Sigmoid colon (tissue), 3 donors: ENCODE results near the gene KYAT1.

Experiments used
- POLR2A ChIP-seq, 2 donors: fragments of 450-650 bp; IDR thresholded peaks; one replicate each; pipeline ENCODE4 v1.6.1; 2016; ENCODE audit warnings: antibody characterized with exemption in 2 of 2, mild to moderate bottlenecking in 2 of 2, moderate library complexity in 2 of 2
- TF ChIP-seq, protein P1 (sequence below), 4 experiments: fragments of 450-650 bp in 3 of 4; fragments of 200-600 bp in 1 of 4; IDR thresholded peaks; one replicate each; pipeline ENCODE4 v1.5.1; 2016 to 2019; ENCODE audit warnings: antibody characterized with exemption in 4 of 4, mild to moderate bottlenecking in 3 of 4, moderate library complexity in 2 of 4

GRCh38 chr9:128822407-128823042 lies 59.2 kb downstream of the KYAT1 start:
- TF ChIP-seq POLR2A (IDR thresholded peaks at IDR 0.05), result no peak
- TF ChIP-seq, protein P1, sequence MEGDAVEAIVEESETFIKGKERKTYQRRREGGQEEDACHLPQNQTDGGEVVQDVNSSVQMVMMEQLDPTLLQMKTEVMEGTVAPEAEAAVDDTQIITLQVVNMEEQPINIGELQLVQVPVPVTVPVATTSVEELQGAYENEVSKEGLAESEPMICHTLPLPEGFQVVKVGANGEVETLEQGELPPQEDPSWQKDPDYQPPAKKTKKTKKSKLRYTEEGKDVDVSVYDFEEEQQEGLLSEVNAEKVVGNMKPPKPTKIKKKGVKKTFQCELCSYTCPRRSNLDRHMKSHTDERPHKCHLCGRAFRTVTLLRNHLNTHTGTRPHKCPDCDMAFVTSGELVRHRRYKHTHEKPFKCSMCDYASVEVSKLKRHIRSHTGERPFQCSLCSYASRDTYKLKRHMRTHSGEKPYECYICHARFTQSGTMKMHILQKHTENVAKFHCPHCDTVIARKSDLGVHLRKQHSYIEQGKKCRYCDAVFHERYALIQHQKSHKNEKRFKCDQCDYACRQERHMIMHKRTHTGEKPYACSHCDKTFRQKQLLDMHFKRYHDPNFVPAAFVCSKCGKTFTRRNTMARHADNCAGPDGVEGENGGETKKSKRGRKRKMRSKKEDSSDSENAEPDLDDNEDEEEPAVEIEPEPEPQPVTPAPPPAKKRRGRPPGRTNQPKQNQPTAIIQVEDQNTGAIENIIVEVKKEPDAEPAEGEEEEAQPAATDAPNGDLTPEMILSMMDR (IDR thresholded peaks at IDR 0.05), result no peak
